ENCODE results near the gene ATXN1.

The ATXN1 gene

DNA sequence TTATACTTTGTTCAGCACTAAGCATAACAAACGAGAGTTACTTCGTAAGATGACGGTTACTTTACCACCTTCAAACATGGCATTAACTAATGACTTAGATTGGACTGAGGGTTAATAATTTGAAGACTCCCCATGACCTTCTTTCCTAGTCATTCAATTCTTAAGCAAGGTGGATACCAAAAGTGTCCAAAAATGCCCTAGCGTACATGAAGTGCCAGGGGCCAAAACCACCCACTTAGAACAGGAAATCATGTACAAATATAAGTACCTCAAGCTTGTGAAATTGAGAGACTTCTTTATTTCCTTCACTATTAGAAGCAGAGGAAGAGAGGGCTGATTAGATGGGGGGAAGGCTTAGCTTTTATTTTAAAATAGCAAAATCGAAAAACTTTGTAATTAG, 166.4 kb downstream of the ATXN1 start (continued):
- TF ChIP-seq, protein P1, sequence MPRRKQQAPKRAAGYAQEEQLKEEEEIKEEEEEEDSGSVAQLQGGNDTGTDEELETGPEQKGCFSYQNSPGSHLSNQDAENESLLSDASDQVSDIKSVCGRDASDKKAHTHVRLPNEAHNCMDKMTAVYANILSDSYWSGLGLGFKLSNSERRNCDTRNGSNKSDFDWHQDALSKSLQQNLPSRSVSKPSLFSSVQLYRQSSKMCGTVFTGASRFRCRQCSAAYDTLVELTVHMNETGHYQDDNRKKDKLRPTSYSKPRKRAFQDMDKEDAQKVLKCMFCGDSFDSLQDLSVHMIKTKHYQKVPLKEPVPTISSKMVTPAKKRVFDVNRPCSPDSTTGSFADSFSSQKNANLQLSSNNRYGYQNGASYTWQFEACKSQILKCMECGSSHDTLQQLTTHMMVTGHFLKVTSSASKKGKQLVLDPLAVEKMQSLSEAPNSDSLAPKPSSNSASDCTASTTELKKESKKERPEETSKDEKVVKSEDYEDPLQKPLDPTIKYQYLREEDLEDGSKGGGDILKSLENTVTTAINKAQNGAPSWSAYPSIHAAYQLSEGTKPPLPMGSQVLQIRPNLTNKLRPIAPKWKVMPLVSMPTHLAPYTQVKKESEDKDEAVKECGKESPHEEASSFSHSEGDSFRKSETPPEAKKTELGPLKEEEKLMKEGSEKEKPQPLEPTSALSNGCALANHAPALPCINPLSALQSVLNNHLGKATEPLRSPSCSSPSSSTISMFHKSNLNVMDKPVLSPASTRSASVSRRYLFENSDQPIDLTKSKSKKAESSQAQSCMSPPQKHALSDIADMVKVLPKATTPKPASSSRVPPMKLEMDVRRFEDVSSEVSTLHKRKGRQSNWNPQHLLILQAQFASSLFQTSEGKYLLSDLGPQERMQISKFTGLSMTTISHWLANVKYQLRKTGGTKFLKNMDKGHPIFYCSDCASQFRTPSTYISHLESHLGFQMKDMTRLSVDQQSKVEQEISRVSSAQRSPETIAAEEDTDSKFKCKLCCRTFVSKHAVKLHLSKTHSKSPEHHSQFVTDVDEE (CRISPR knock-in tag; IDR thresholded peaks at IDR 0.05), result no peak
- no peak for TF ChIP-seq CSDC2 (CRISPR knock-in tag; IDR thresholded peaks at IDR 0.05)
- no peak for TF ChIP-seq TOX (CRISPR knock-in tag; IDR thresholded peaks at IDR 0.05; ENCODE audit: borderline replicate concordance)

DNA sequence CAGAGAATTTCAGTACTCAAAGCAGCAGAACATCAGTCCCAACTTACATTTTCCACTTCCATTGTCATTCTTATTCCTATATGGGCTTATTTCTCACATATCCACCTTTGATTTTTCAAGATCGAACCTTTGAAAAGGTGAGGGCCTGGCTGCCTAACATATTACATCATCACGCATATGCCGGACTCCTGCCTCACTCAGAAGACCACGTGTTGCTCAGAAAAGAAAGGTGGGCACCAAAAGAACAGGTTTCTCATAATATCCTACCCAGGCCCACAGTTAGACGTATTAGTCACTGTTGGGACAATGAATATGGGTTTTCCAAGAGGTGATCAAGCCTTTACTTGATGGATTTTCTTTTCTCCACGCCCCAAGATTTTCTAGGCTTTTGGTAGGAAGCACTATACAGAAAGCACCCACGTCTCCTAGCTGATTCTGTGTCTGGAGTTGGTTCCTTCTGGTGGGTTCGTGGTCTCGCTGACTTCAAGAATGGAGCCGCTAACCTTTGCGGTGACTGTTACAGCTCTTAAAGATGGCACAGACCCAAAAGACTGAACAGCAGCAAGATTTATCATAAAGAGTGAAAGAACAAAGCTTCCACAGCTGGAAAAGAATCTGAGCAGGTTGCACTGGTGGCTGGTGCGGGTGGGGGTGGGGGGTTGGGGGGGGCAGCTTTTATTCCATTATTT, 168.9 kb downstream of the ATXN1 start:
- ATAC-seq, result no peak
- TF ChIP-seq RARB (CRISPR knock-in tag; IDR thresholded peaks at IDR 0.05) (no peak), GLIS3 (CRISPR knock-in tag; IDR thresholded peaks at IDR 0.05) (no peak), PPARA (CRISPR knock-in tag; IDR thresholded peaks at IDR 0.05; ENCODE audit: borderline replicate concordance) (no peak), SNAI2 (CRISPR knock-in tag; IDR thresholded peaks at IDR 0.05) (no peak), CSDC2 (CRISPR knock-in tag; IDR thresholded peaks at IDR 0.05) (no peak), TOX (CRISPR knock-in tag; IDR thresholded peaks at IDR 0.05; ENCODE audit: borderline replicate concordance) (no peak), ISL1 (CRISPR knock-in tag; IDR thresholded peaks at IDR 0.05) (no peak), ARNTL (CRISPR knock-in tag; IDR thresholded peaks at IDR 0.05; ENCODE audit: borderline replicate concordance, low read depth) (no peak), ZFP30 (CRISPR knock-in tag; IDR thresholded peaks at IDR 0.05) (no peak)

DNA sequence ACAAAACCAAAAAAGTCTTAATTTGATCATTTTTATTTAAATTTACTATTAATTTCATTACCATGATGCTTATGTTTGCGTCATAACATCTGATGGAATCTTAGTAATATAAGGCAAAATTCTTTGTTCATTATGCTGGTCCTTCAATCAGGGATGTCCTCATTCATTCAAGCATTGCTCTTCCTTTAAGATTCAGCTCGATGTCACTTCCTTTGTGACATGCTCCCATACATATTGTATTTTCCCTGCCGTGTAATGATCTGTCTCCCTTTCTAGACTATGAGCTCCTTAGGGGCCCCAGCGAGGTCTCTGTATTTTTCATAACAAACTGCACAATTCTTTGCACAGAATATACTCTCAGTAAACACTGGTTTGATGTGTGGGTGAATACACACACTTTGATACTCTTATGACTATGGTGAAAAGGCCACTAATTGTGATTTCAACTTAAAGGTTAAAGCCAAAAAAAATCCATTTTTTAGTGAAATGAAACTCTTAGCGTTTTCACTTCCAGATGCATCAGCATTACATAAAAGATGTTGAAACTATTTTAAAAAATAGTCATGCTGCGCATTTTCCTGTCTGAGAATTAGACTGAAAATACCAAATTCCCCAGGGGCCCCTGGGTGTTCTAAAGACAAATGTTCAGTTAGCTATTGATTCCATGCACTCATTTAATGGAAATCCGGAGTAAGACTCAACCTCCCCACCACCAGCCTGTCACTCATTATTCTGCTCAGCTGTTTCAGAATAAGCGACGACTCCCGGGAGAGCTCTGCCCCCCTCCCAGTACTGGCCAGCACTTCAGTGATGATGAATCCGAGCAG, 169.7 kb downstream of the ATXN1 start:
- ATAC-seq, result no peak
- TF ChIP-seq GLIS3 (CRISPR knock-in tag; IDR thresholded peaks at IDR 0.05) (no peak), PPARA (CRISPR knock-in tag; IDR thresholded peaks at IDR 0.05; ENCODE audit: borderline replicate concordance) (no peak), CSDC2 (CRISPR knock-in tag; IDR thresholded peaks at IDR 0.05) (no peak), ESRRG (CRISPR knock-in tag; IDR thresholded peaks at IDR 0.05) (no peak), ZFP3 (CRISPR knock-in tag; IDR thresholded peaks at IDR 0.05) (no peak), ZNF565 (CRISPR knock-in tag; conservative IDR thresholded peaks at IDR 0.05; ENCODE audit: low read depth) (no peak), ZC3H10 (CRISPR knock-in tag; IDR thresholded peaks at IDR 0.05) (no peak), TOX (CRISPR knock-in tag; IDR thresholded peaks at IDR 0.05; ENCODE audit: borderline replicate concordance) (no peak), ARNTL (CRISPR knock-in tag; IDR thresholded peaks at IDR 0.05; ENCODE audit: borderline replicate concordance, low read depth) (no peak), ZFP30 (CRISPR knock-in tag; IDR thresholded peaks at IDR 0.05) (no peak), TCF4 (CRISPR knock-in tag; IDR thresholded peaks at IDR 0.05; ENCODE audit: borderline replicate concordance) (no peak), ZNF8 (CRISPR knock-in tag; IDR thresholded peaks at IDR 0.05) (no peak), RARB (CRISPR knock-in tag; IDR thresholded peaks at IDR 0.05) (no peak), BACH2 (CRISPR knock-in tag; IDR thresholded peaks at IDR 0.05; ENCODE audit: borderline replicate concordance) (no peak)
- TF ChIP-seq, protein P2, sequence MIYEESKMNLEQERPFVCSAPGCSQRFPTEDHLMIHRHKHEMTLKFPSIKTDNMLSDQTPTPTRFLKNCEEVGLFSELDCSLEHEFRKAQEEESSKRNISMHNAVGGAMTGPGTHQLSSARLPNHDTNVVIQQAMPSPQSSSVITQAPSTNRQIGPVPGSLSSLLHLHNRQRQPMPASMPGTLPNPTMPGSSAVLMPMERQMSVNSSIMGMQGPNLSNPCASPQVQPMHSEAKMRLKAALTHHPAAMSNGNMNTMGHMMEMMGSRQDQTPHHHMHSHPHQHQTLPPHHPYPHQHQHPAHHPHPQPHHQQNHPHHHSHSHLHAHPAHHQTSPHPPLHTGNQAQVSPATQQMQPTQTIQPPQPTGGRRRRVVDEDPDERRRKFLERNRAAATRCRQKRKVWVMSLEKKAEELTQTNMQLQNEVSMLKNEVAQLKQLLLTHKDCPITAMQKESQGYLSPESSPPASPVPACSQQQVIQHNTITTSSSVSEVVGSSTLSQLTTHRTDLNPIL (CRISPR knock-in tag; IDR thresholded peaks at IDR 0.05; ENCODE audit: low read depth), result no peak
- TF ChIP-seq, protein P3, sequence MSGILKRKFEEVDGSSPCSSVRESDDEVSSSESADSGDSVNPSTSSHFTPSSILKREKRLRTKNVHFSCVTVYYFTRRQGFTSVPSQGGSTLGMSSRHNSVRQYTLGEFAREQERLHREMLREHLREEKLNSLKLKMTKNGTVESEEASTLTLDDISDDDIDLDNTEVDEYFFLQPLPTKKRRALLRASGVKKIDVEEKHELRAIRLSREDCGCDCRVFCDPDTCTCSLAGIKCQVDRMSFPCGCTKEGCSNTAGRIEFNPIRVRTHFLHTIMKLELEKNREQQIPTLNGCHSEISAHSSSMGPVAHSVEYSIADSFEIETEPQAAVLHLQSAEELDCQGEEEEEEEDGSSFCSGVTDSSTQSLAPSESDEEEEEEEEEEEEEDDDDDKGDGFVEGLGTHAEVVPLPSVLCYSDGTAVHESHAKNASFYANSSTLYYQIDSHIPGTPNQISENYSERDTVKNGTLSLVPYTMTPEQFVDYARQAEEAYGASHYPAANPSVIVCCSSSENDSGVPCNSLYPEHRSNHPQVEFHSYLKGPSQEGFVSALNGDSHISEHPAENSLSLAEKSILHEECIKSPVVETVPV (CRISPR knock-in tag; IDR thresholded peaks at IDR 0.05), result no peak

DNA sequence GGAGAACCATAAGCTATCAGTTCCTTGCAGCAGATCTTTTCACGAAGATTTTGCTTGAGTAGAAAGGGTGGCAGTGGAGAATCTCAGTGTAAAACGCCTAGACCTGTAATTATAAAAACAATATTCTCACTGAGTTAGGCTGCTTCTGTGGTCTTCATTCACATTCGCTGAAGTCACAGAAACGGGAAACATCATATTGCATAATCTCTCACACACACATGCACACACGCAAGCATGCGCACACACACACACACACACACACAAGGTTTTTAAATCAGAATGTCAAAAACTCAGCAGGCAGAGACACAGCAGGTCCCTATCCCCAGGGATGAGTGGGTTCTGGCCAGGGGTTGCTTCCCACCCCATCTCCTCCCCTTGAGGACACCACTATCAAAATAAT, 175.5 kb downstream of the ATXN1 start:
- ATAC-seq, result no peak
- TF ChIP-seq ARNTL (CRISPR knock-in tag; IDR thresholded peaks at IDR 0.05; ENCODE audit: borderline replicate concordance, low read depth), result no peak
- TF ChIP-seq ZFP3 (CRISPR knock-in tag; IDR thresholded peaks at IDR 0.05), result no peak
- TF ChIP-seq PPARA (CRISPR knock-in tag; IDR thresholded peaks at IDR 0.05; ENCODE audit: borderline replicate concordance), result no peak
- no peak for TF ChIP-seq TCF4 (CRISPR knock-in tag; IDR thresholded peaks at IDR 0.05; ENCODE audit: borderline replicate concordance)
- TF ChIP-seq ISL1 (CRISPR knock-in tag; IDR thresholded peaks at IDR 0.05), result no peak
- TF ChIP-seq TOX (CRISPR knock-in tag; IDR thresholded peaks at IDR 0.05; ENCODE audit: borderline replicate concordance), result no peak
- TF ChIP-seq OSR1 (CRISPR knock-in tag; IDR thresholded peaks at IDR 0.05), result no peak
- no peak for TF ChIP-seq ZC3H10 (CRISPR knock-in tag; IDR thresholded peaks at IDR 0.05)
- no peak for TF ChIP-seq CSDC2 (CRISPR knock-in tag; IDR thresholded peaks at IDR 0.05)
- no peak for TF ChIP-seq GLIS3 (CRISPR knock-in tag; IDR thresholded peaks at IDR 0.05)
- no peak for TF ChIP-seq ZNF70 (CRISPR knock-in tag; IDR thresholded peaks at IDR 0.05)
- TF ChIP-seq, protein P4, sequence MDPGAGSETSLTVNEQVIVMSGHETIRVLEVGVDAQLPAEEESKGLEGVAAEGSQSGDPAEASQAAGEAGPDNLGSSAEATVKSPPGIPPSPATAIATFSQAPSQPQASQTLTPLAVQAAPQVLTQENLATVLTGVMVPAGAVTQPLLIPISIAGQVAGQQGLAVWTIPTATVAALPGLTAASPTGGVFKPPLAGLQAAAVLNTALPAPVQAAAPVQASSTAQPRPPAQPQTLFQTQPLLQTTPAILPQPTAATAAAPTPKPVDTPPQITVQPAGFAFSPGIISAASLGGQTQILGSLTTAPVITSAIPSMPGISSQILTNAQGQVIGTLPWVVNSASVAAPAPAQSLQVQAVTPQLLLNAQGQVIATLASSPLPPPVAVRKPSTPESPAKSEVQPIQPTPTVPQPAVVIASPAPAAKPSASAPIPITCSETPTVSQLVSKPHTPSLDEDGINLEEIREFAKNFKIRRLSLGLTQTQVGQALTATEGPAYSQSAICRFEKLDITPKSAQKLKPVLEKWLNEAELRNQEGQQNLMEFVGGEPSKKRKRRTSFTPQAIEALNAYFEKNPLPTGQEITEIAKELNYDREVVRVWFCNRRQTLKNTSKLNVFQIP (CRISPR knock-in tag; IDR thresholded peaks at IDR 0.05; ENCODE audit: borderline replicate concordance, low read depth), result no peak
- no peak for TF ChIP-seq ZNF8 (CRISPR knock-in tag; IDR thresholded peaks at IDR 0.05)
- no peak for TF ChIP-seq ESRRG (CRISPR knock-in tag; IDR thresholded peaks at IDR 0.05)
- TF ChIP-seq SNAI2 (CRISPR knock-in tag; IDR thresholded peaks at IDR 0.05), result no peak
- no peak for TF ChIP-seq BACH2 (CRISPR knock-in tag; IDR thresholded peaks at IDR 0.05; ENCODE audit: borderline replicate concordance)
- TF ChIP-seq ZNF565 (CRISPR knock-in tag; conservative IDR thresholded peaks at IDR 0.05; ENCODE audit: low read depth), result no peak
- TF ChIP-seq, protein P5, sequence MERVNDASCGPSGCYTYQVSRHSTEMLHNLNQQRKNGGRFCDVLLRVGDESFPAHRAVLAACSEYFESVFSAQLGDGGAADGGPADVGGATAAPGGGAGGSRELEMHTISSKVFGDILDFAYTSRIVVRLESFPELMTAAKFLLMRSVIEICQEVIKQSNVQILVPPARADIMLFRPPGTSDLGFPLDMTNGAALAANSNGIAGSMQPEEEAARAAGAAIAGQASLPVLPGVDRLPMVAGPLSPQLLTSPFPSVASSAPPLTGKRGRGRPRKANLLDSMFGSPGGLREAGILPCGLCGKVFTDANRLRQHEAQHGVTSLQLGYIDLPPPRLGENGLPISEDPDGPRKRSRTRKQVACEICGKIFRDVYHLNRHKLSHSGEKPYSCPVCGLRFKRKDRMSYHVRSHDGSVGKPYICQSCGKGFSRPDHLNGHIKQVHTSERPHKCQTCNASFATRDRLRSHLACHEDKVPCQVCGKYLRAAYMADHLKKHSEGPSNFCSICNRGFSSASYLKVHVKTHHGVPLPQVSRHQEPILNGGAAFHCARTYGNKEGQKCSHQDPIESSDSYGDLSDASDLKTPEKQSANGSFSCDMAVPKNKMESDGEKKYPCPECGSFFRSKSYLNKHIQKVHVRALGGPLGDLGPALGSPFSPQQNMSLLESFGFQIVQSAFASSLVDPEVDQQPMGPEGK (CRISPR knock-in tag; IDR thresholded peaks at IDR 0.05; ENCODE audit: borderline replicate concordance), result no peak
